Activated T-helper 17 cell treated with anti-CD3 and anti-CD28 coated beads, Interleukin-2, amount 50 U/mL, for 72 hours (primary cell): ENCODE data around the gene TRAF4. TPM values are rescaled to one million over a fixed set of nuclear protein-coding genes. Genes with fewer than 3 reads are reported as not detected.

Experiments used
- ATAC-seq: fragments of 150-1000 bp; cut with Tn5 transposase; replicated peaks from 2 replicates; pipeline ENCODE4 v1.10.0; 2021; ENCODE audit warnings: mild to moderate bottlenecking, moderate library complexity
- H3K27ac Mint-ChIP-seq: one replicate; pipeline ENCODE4 v1.8.0; 2022; ENCODE audit warnings: mixed read lengths
- H3K27me3 Mint-ChIP-seq: one replicate; pipeline ENCODE4 v1.8.0; 2022; ENCODE audit warnings: mixed read lengths
- H3K36me3 Mint-ChIP-seq: one replicate; pipeline ENCODE4 v1.8.0; 2022; ENCODE audit warnings: low read depth, mild to moderate bottlenecking, mixed read lengths
- H3K4me1 Mint-ChIP-seq: one replicate; pipeline ENCODE4 v1.8.0; 2022; ENCODE audit warnings: mixed read lengths
- H3K4me3 Mint-ChIP-seq: one replicate; pipeline ENCODE4 v1.8.0; 2022; ENCODE audit warnings: mild to moderate bottlenecking, mixed read lengths
- H3K9me3 Mint-ChIP-seq: one replicate; pipeline ENCODE4 v1.8.0; 2022; ENCODE audit warnings: mixed read lengths
- total RNA-seq, 2 donors: library from RNA; stranded (reverse); gene quantifications; one replicate each; pipeline ENCODE4 v1.2.3, GENCODE V29; 2022

Gene TRAF4, protein sequence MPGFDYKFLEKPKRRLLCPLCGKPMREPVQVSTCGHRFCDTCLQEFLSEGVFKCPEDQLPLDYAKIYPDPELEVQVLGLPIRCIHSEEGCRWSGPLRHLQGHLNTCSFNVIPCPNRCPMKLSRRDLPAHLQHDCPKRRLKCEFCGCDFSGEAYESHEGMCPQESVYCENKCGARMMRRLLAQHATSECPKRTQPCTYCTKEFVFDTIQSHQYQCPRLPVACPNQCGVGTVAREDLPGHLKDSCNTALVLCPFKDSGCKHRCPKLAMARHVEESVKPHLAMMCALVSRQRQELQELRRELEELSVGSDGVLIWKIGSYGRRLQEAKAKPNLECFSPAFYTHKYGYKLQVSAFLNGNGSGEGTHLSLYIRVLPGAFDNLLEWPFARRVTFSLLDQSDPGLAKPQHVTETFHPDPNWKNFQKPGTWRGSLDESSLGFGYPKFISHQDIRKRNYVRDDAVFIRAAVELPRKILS
- total RNA-seq: 100 to 1,000 TPM in 1 of 2 donors, 10 to 100 TPM in 1; 78.4 to 181 TPM

DNA sequence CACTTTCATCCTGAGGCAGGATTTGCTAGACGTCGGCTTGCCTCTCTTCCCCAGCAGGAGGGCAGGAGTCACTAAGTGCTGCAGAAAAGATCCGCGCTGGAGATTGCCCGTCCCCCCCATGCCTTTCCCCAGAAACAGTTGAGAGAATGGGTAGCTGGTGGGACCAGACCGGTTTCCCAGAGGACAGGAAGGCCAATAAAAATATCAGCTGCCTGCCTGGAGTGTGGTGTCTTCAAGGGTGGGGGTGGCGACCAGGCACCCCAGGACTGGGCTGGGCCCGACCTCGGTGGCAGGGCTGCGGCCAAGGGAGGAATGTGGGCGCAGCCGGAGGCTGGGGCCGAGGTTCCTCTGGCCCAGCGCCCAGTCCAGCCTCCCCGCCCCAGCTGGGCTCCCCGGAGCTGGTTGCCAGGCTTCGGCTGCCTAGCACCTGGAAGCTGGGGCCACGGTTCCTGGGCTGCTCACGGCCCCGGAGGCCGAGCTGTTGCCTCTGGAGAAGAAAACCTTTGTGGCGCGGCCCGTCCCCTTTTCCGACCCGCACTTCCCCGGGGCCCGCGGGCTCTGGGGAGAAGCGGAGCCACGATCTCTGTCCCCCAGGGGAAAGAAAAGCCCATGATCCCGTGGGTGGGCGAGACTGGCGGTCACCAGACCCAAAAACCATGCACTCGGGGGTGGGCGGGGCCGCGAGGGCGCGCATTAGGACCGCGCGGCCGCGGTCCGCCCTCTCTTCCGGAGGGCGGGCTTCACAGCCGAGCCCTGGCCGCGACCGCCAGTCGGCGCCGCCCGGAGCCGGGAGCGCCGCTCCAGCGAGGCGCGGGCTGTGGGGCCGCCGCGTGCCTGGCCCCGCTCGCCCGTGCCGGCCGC, at the start of gene TRAF4:
Gene TRAF4 (plus strand): TSS at position 769 of the 861 bp plus-strand sequence. CDS start 102 bp downstream, outside the sequence.
- Mint-ChIP-seq H3K9me3 (no peaks in the 10 kb centered on the region), H3K4me3 (peak within 1 kb of the TSS; percentile 82), H3K4me1 (peaks cover 7% of the 10 kb centered on the region), H3K36me3 (peaks cover 42% of the 10 kb centered on the region), H3K27me3 (no peaks in the 10 kb centered on the region), H3K27ac (peak within 1 kb of the TSS; percentile 87)
- ATAC-seq: peak; percentile 92

DNA sequence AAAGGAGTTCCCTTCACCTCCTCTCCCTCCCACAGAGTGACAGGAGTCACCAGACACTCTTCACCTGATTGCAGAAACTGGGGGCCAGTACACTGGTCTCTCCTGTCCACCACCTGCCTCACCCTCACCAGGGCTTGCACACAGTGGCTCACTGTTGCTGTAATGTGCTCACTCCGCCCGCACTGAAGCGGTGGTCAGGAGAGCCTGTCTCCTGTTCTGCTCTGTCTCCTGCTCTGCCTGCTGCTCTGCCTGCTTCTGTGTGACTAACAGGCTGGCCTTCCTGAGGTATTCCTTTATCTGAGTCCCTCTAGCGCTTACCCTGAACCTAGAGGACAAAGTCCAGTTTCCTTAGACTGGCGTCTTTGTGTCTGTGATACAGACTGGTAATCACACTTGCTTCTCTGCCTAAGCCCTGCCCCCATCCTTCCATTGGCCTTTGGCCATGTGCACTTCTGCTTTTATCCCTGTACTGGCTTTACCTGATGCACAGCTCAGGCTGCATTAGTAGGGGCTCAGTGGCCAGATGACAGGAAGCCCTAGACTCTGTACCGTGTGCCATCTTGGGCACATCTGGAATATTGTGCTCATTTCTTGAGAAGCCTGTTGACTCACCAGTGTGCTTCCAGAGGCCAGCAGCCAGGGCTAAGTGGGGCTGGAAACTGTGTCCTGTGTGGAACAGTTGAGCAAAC, 45.4 kb upstream of the TRAF4 start:
- Mint-ChIP-seq H3K4me3 (no peak overlapping the region), H3K27ac (peak overlapping the region; percentile 8), H3K36me3 (peaks cover 98% of the 10 kb centered on the region), H3K4me1 (no peaks in the 10 kb centered on the region), H3K9me3 (no peaks in the 10 kb centered on the region), H3K27me3 (no peaks in the 10 kb centered on the region)
- ATAC-seq: no peak

DNA sequence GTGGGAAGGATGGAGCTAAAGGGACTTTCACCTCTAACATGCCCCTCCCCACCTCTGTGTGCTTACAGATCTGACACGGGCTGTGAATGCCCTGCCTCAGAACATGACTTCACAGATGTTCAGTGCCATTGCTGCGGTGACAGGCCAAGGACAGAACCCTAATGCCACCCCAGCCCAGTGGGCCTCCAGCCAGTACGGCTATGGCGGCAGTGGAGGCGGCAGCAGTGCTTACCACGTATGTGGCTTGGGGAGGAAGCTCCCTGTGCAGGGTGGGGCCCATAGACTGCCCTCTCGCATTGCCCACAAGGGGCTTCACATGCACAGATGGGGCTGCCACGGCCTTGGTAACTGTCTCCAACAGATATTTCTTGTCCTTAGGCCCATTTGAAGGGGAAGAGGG, 43.5 kb upstream of the TRAF4 start:
- Mint-ChIP-seq H3K4me1 (no peaks in the 10 kb centered on the region), H3K27me3 (no peaks in the 10 kb centered on the region), H3K27ac (no peak overlapping the region), H3K4me3 (no peak overlapping the region), H3K36me3 (peaks cover 92% of the 10 kb centered on the region), H3K9me3 (no peaks in the 10 kb centered on the region)
- ATAC-seq: no peak

DNA sequence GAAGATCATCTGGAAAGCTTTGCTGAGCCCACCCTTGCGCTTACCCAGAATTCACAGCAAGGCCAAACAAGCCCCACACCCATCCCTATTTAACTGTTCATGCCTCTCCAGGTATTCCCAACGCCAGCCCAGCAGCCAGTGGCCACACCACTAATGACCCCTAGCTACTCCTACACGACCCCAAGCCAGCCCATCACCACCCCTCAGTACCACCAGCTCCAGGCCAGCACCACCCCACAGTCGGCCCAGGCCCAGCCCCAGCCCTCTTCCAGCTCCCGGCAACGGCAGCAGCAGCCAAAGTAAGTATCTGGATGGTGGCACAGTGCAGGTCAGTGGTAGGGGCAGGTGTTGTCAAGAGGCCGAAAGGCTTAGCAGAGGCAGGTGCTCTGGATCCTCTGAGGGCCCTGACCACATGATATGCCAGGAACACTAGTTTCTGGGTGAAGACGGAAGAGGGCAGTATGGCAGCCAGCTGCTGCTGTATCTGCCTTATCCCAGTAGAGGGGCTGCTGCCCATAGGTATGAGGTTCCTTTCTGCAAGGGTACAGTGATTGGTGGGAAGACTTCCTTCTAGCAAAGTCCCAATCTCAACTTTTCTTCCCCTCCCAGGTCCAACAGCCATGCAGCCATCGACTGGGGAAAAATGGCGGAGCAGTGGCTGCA, 42.9 kb upstream of the TRAF4 start:
- H3K27ac Mint-ChIP-seq: no peak overlapping the region
- peaks cover 92% of the 10 kb centered on the region for H3K36me3 Mint-ChIP-seq
- H3K9me3 Mint-ChIP-seq: no peaks in the 10 kb centered on the region
- H3K4me1 Mint-ChIP-seq: no peaks in the 10 kb centered on the region
- no peak for ATAC-seq
- no peak overlapping the region for H3K4me3 Mint-ChIP-seq
- no peaks in the 10 kb centered on the region for H3K27me3 Mint-ChIP-seq

DNA sequence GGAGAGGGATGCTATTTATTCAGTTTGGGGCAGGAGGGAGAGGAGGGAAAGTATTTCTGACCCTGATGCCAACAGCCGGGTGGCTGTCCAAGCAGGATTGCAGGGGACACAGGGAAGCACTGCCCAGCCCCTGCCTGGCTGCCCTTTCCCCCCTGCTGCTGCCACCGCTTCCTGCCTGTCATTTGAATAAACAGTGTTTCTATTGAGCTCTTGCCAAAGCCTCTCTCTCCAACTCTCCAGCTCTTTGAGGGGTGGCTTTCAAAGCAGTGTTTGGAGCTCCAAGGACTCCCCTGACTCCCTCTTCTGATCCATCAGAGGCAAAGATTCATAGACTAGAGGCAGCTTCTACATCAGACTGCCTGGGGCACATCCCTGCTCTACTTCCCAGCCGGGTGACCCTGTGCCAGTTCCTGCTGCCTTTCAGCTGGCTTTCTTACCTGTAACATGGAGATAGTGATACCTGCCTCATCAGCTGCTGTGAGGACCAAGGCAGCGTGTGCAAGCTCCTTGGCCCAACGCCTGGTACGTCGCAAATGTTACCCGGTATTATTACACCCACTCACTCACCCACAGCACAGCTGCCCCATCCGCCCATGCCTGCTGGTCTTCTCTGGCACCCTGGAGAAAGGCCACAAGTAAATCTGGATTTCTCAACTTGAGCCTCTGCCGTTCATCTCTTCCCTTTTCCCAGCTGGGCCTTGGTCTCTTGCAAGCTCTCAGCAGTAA, 41.6 kb upstream of the TRAF4 start:
- Mint-ChIP-seq H3K36me3 (peaks cover 83% of the 10 kb centered on the region), H3K27me3 (no peaks in the 10 kb centered on the region), H3K4me1 (peaks cover 1% of the 10 kb centered on the region), H3K27ac (peak overlapping the region; percentile 71), H3K9me3 (no peaks in the 10 kb centered on the region), H3K4me3 (no peak overlapping the region)
- ATAC-seq: no peak

DNA sequence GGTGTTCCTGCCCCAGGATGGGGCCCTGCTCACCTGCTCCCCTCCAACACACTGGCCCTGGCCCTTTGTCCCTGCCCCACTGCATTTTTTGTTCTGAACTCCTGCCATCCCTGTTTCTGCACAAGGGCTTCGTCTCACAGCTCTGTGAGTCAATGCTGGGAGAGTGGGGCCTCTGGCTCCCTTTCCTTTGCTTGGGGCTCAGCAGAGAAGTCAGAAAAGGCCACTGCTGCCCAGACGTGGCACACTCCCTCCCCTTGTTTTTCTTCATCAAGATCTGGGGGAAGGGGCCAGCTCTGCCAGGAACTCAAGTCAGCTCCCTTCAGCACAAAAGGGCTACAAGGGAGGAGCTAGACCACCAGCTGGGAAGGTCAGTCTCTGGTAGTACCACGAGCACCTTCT, 41.1 kb upstream of the TRAF4 start:
- no peak for ATAC-seq
- Mint-ChIP-seq H3K4me3 (no peak overlapping the region), H3K27me3 (no peaks in the 10 kb centered on the region), H3K27ac (peak overlapping the region; percentile 71), H3K9me3 (no peaks in the 10 kb centered on the region), H3K4me1 (peaks cover 7% of the 10 kb centered on the region), H3K36me3 (peaks cover 77% of the 10 kb centered on the region)

DNA sequence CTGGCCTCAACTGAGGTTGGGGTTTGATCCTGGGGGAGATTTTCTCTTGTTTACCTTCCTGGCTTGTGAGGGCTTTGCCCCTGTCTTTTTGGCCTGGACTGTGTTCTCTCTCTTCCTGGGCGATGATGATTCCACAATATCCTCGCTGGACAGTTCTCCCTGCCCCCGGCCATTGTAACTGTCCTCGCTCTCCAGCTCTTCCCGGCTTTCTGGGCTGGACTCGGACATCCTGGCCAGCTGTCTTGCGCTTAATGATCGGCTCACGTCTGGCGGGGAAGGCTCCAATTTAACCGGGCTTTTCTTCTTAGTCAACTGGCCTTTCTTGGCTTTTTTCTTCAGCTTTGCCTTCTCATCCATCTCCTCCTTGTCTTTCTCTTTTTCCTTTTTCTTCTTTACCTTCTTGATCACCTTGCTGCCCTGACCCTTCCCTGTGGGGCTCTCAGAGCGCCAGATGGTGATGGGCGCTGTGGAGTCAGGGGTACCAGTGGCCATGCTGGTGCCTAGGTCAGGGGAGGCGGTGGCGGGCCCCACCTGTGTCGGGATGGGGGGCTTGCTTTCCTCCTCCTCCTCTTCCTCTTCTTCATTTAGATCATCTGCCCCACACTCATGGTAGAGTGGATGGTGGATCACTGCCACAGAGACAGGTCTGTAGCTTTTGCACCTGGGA, 40.1 kb upstream of the TRAF4 start:
- ATAC-seq: no peak
- H3K4me1 Mint-ChIP-seq: peaks cover 7% of the 10 kb centered on the region
- H3K4me3 Mint-ChIP-seq: no peak overlapping the region
- no peak overlapping the region for H3K27ac Mint-ChIP-seq
- no peaks in the 10 kb centered on the region for H3K27me3 Mint-ChIP-seq
- no peaks in the 10 kb centered on the region for H3K9me3 Mint-ChIP-seq
- H3K36me3 Mint-ChIP-seq: peaks cover 68% of the 10 kb centered on the region

DNA sequence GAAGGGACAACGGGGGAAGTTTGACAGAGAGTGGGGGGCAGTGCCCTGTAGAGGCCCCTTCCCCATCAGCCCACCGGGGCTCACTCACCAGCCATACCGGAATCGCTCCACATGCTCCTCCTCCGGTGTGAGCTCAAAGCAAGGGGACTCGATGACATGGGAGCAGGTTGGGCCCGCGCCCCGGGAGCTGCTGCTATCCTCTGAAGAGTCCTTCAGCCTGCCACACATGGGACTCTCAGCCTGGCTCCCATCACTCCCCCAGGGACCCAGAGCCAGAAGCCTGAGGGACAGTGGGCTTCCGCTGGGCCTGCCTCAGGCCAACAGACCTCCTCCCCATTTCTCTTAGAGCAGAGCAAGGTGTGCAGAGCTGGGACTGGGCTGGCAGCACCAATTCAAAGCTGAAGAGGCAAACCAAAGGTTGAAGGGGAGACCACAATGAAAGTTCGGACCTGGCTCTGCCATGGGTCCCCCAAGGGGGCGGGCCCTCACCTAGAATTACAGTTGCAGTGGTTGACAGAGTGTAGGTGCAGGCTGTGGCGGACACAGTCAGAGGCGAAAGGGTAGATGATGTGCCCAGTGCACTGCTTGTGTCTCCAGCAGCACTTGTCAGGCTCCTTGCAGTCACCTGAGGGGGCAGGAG, 39.5 kb upstream of the TRAF4 start:
- no peaks in the 10 kb centered on the region for H3K9me3 Mint-ChIP-seq
- H3K4me3 Mint-ChIP-seq: no peak overlapping the region
- no peak for ATAC-seq
- H3K27ac Mint-ChIP-seq: no peak overlapping the region
- H3K36me3 Mint-ChIP-seq: peaks cover 61% of the 10 kb centered on the region
- H3K27me3 Mint-ChIP-seq: no peaks in the 10 kb centered on the region
- peaks cover 7% of the 10 kb centered on the region for H3K4me1 Mint-ChIP-seq

DNA sequence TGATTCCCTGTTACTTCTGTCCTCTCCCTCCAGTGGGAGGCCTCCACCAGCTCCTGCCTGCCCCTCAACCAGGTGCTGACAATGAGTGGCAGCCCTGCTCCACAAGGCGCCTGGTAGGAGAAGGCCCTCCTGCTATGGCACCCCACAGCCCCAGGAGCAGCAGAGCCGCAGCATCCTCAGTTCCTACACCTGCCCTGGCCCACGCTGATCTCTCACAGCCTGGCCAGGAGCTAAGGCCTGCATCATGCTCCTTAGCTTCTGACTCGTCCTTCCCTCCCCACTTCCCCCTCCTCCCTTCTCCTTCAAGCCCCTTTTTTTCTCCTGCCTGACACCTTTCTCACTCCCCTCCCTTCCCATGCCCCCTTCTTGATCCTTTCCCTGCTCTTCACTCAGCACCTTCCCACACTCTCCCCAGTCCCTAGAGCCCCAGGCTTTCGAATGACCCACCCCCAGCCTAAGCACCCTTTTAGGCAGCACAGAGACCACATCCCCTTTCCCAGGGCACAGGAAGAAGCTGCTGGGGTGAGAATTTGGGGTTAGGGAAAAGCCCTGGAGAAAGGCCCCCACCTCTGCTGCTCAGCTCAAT, 38.6 kb upstream of the TRAF4 start:
- H3K9me3 Mint-ChIP-seq: no peaks in the 10 kb centered on the region
- H3K36me3 Mint-ChIP-seq: peaks cover 53% of the 10 kb centered on the region
- H3K27me3 Mint-ChIP-seq: no peaks in the 10 kb centered on the region
- H3K4me1 Mint-ChIP-seq: peaks cover 7% of the 10 kb centered on the region
- no peak for ATAC-seq
- no peak overlapping the region for H3K27ac Mint-ChIP-seq
- no peak overlapping the region for H3K4me3 Mint-ChIP-seq

DNA sequence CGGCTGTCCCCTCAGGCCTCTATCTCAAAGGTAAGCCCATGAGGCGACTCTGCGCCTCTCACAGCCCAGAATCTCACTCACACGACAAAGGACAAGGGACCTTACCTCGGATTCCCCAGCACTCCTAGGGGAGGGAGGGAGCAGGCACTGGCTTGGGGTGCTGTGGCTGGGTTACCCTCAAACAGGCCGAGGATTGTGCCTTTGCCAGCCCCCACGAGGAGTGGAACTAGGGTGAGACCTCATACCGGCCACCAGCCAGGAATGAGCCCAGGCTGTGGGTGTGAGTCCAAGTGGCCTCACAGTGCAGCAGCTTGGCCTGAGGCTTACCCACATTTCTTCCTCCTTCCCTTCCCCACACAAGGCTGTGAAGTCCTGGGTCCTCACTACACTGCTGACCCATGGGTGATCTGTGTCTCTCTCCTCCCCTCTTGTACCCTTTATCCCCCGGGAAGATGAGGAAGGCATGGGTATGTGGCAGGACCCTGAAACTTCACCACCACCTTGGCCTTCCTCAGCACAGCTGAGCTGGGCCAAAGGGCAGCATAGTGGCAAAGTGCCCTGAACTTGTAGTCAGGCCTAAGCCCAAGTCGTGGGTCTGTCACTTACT, 38.0 kb upstream of the TRAF4 start:
- Mint-ChIP-seq H3K27ac (no peak overlapping the region), H3K36me3 (peaks cover 46% of the 10 kb centered on the region), H3K9me3 (no peaks in the 10 kb centered on the region), H3K27me3 (no peaks in the 10 kb centered on the region), H3K4me1 (peaks cover 7% of the 10 kb centered on the region), H3K4me3 (no peak overlapping the region)
- ATAC-seq: no peak

DNA sequence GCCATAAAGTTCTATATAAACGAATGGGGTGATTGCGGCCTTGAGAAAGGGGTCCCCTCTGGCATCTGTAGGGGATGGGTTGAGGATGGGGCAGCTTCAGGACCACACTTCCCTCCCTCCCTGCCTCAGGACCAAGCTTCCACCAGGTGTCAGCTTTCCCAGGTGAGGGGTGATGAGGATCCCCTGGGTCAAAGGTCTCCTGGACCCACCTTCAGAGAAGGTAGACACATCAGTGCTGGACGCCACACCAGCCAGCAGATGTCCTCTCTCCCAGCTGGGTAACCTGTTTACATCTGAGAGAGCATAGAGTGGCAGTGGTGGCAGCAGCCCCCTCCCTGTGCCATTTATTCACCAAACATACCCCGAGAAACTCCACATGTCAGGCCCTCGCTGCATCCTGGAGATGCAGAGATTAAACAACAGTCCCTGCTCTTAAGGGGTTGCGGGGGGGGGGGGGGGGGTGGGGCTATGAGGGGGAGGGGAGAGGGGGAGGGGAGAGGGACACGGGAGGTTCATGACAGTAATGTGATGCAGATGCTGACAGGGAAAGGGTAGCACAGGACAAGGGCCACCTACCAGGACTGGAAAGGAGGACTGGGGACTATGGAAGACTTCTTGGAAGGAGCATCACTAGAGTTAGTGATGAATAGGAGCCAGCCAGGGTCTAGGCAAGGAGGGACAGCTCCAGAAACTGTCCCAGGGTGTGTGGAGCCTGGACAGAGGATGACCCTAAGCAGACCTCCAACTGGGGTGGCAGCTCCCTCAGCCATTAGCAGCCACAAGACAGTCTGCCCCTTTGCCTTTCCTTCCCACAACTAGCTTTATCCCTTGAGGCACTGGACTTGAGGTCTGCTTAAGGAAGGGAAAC, 37.1 kb upstream of the TRAF4 start:
- ATAC-seq: no peak
- H3K27ac Mint-ChIP-seq: peak overlapping the region; percentile 51
- H3K27me3 Mint-ChIP-seq: no peaks in the 10 kb centered on the region
- H3K9me3 Mint-ChIP-seq: no peaks in the 10 kb centered on the region
- peaks cover 38% of the 10 kb centered on the region for H3K36me3 Mint-ChIP-seq
- no peak overlapping the region for H3K4me3 Mint-ChIP-seq
- peaks cover 7% of the 10 kb centered on the region for H3K4me1 Mint-ChIP-seq
